IMR-90 (cell line): Measurements from ENCODE around the gene ZKSCAN5. TPM values are rescaled to one million over a fixed set of nuclear protein-coding genes. Genes with fewer than 3 reads are reported as not detected.

Source experiments
- ATAC-seq: fragments of 200-7000 bp; cut with Tn5 transposase; 2 replicates; pipeline ENCODE4 v1.9.1; 2020; ENCODE audit warnings: low read depth, mild to moderate bottlenecking, moderate library complexity
- BruUV-seq: library from RNA; stranded (reverse); fragments of 400-500 nt; replicated peaks from 2 replicates; lab custom pipeline; 2021; lab: Mats Ljungman, UMichigan
- CTCF ChIA-PET: fragments of 300-600 bp; formaldehyde crosslinking; extraction: SDS; loops from one replicate; lab custom pipeline; 2021; ENCODE audit warnings: antibody characterized with exemption; lab: Yijun Ruan, JAX
- POLR2A ChIA-PET: fragments of 300-600 bp; sonication (Branson Sonifier 250); formaldehyde crosslinking; loops from one replicate; lab custom pipeline; 2022; ENCODE audit warnings: antibody characterized with exemption; ENCODE audit not compliant: unreplicated experiment; lab: Charles Lee
- DNase-seq: peaks from one replicate; pipeline ENCODE4 v3.0.0; 2013
- H2AFZ ChIP-seq: replicated peaks from 2 replicates; pipeline ENCODE3; 2013; ENCODE audit warnings: low read length, mild to moderate bottlenecking; ENCODE audit not compliant: poor library complexity
- H2AK5ac ChIP-seq: 2 replicates; pipeline ENCODE4 v1.6.1; 2013; ENCODE audit warnings: low read depth, low read length, inconsistent platforms
- H2AK9ac ChIP-seq: replicated peaks from 2 replicates; pipeline ENCODE3; 2013; ENCODE audit warnings: mild to moderate bottlenecking, low read depth, low read length, moderate library complexity; ENCODE audit not compliant: poor library complexity
- H2BK120ac ChIP-seq: 2 replicates; pipeline ENCODE4 v1.6.1; 2013; ENCODE audit warnings: low read depth, low read length, inconsistent platforms
- H2BK15ac ChIP-seq: 3 replicates; pipeline ENCODE4 v1.6.1; 2013; ENCODE audit warnings: low read depth, low read length, inconsistent platforms
- H2BK20ac ChIP-seq: 2 replicates; pipeline ENCODE4 v1.6.1; 2013; ENCODE audit warnings: low read depth, mild to moderate bottlenecking, inconsistent platforms, low read length, moderate library complexity
- H2BK5ac ChIP-seq: 2 replicates; pipeline ENCODE4 v1.6.1; 2013; ENCODE audit warnings: mild to moderate bottlenecking, low read depth, low read length, inconsistent platforms; ENCODE audit not compliant: poor library complexity, severe bottlenecking
- H3K14ac ChIP-seq: replicated peaks from 2 replicates; pipeline ENCODE4 v1.6.1; 2013; ENCODE audit warnings: low read depth, low read length, inconsistent platforms
- H3K18ac ChIP-seq: 2 replicates; pipeline ENCODE4 v1.6.1; 2013; ENCODE audit warnings: low read depth, low read length, control low read depth
- H3K23ac ChIP-seq: 2 replicates; pipeline ENCODE4 v1.6.1; 2013; ENCODE audit warnings: low read depth, low read length, inconsistent platforms
- H3K27ac ChIP-seq: 2 replicates; pipeline ENCODE4 v1.5.1; 2013; ENCODE audit warnings: mild to moderate bottlenecking, control low read depth, low read length; ENCODE audit not compliant: insufficient read depth
- H3K27me3 ChIP-seq: 2 replicates; pipeline ENCODE4 v1.6.1; 2013; ENCODE audit warnings: low read length; ENCODE audit not compliant: control insufficient read depth, insufficient read depth
- H3K36me3 ChIP-seq: 2 replicates; pipeline ENCODE4 v1.6.1; 2013; ENCODE audit warnings: low read length, mixed read lengths; ENCODE audit not compliant: control insufficient read depth, insufficient read depth
- H3K4ac ChIP-seq: 2 replicates; pipeline ENCODE4 v1.6.1; 2013; ENCODE audit warnings: low read depth, low read length, inconsistent platforms
- H3K4me1 ChIP-seq: 2 replicates; pipeline ENCODE4 v1.6.1; 2013; ENCODE audit warnings: low read length, mixed read lengths; ENCODE audit not compliant: control insufficient read depth, insufficient read depth
- H3K4me2 ChIP-seq: 2 replicates; pipeline ENCODE4 v1.6.1; 2013; ENCODE audit warnings: low read depth, mild to moderate bottlenecking, control low read depth, low read length, moderate library complexity
- H3K4me3 ChIP-seq: 2 replicates; pipeline ENCODE4 v1.5.1; 2013; ENCODE audit warnings: low read depth, mild to moderate bottlenecking, control low read depth, low read length, moderate library complexity; ENCODE audit not compliant: insufficient read depth
- H3K56ac ChIP-seq: 2 replicates; pipeline ENCODE4 v1.6.1; 2013; ENCODE audit warnings: low read length, inconsistent platforms; ENCODE audit not compliant: insufficient read depth; ENCODE audit errors: extremely low read depth
- H3K79me1 ChIP-seq, 2 experiments: 2 replicates each; pipeline ENCODE4 v1.6.1; 2013; ENCODE audit warnings: low read length in 2 of 2, inconsistent platforms in 1 of 2, low read depth in 1 of 2
- H3K9ac ChIP-seq: 2 replicates; pipeline ENCODE4 v1.6.1; 2013; ENCODE audit warnings: low read depth, low read length, control low read depth
- H3K9me1 ChIP-seq: 2 replicates; pipeline ENCODE4 v1.6.1; 2013; ENCODE audit warnings: low read length, inconsistent platforms; ENCODE audit not compliant: insufficient read depth
- H3K9me3 ChIP-seq: 2 replicates; pipeline ENCODE4 v1.6.1; 2013; ENCODE audit warnings: low read length; ENCODE audit not compliant: control insufficient read depth, insufficient read depth
- H4K20me1 ChIP-seq: 2 replicates; pipeline ENCODE4 v1.6.1; 2013; ENCODE audit warnings: low read length, inconsistent platforms; ENCODE audit not compliant: insufficient read depth
- H4K5ac ChIP-seq: 2 replicates; pipeline ENCODE4 v1.6.1; 2013; ENCODE audit warnings: mild to moderate bottlenecking, low read depth, low read length, control low read depth
- H4K8ac ChIP-seq, 2 experiments: 2 replicates each; pipeline ENCODE4 v1.6.1; 2013; ENCODE audit warnings: low read depth in 2 of 2, low read length in 2 of 2, control low read depth in 1 of 2, inconsistent platforms in 1 of 2
- H4K91ac ChIP-seq: 2 replicates; pipeline ENCODE4 v1.6.1; 2013; ENCODE audit warnings: low read depth, low read length, inconsistent platforms; ENCODE audit not compliant: insufficient read depth
- BHLHE40 ChIP-seq: fragments of 150-350 bp; IDR thresholded peaks from 2 replicates; pipeline ENCODE4 v1.6.1; 2016; ENCODE audit warnings: mild to moderate bottlenecking, low read depth, low read length
- CEBPB ChIP-seq: IDR thresholded peaks from 2 replicates; pipeline ENCODE4 v1.6.1; 2012; ENCODE audit warnings: low read depth, low read length, improper control_type of control experiment
- CTCF ChIP-seq: conservative IDR thresholded peaks from 2 replicates; pipeline ENCODE4 v1.5.1; 2012; ENCODE audit warnings: mild to moderate bottlenecking, low read depth, low read length, improper control_type of control experiment
- FOS ChIP-seq: fragments of 150-350 bp; IDR thresholded peaks from 2 replicates; pipeline ENCODE4 v1.6.1; 2016; ENCODE audit warnings: low read depth, low read length
- MAFK ChIP-seq: IDR thresholded peaks from 2 replicates; pipeline ENCODE4 v1.6.1; 2012; ENCODE audit warnings: low read depth, low read length, improper control_type of control experiment
- MAZ ChIP-seq: IDR thresholded peaks from 2 replicates; pipeline ENCODE4 v1.6.1; 2012; ENCODE audit warnings: low read depth, mild to moderate bottlenecking, low read length, improper control_type of control experiment, moderate library complexity, borderline replicate concordance
- MXI1 ChIP-seq: IDR thresholded peaks from 2 replicates; pipeline ENCODE4 v1.6.1; 2012; ENCODE audit warnings: low read depth, mild to moderate bottlenecking, low read length, moderate library complexity, borderline replicate concordance
- NFE2L2 ChIP-seq: fragments of 150-350 bp; IDR thresholded peaks from 2 replicates; pipeline ENCODE4 v1.6.1; 2016; ENCODE audit warnings: low read depth, mild to moderate bottlenecking, low read length
- RAD21 ChIP-seq: IDR thresholded peaks from 2 replicates; pipeline ENCODE4 v1.6.1; 2012; ENCODE audit warnings: low read length, improper control_type of control experiment
- RCOR1 ChIP-seq: IDR thresholded peaks from 2 replicates; pipeline ENCODE4 v1.6.1; 2012; ENCODE audit warnings: mild to moderate bottlenecking, low read length, improper control_type of control experiment; ENCODE audit not compliant: insufficient replicate concordance
- RFX5 ChIP-seq: IDR thresholded peaks from 2 replicates; pipeline ENCODE4 v1.8.0; 2012; ENCODE audit warnings: low read depth, mild to moderate bottlenecking, low read length, moderate library complexity
- SMC3 ChIP-seq: fragments of 150-350 bp; IDR thresholded peaks from 2 replicates; pipeline ENCODE4 v1.6.1; 2016; ENCODE audit warnings: low read depth, mild to moderate bottlenecking, antibody characterized with exemption, low read length, moderate library complexity
- USF2 ChIP-seq: fragments of 150-350 bp; IDR thresholded peaks from 2 replicates; pipeline ENCODE4 v1.6.1; 2017; ENCODE audit warnings: mild to moderate bottlenecking, antibody characterized with exemption, low read length, low read depth
- WGBS, 2 experiments: methylation state at CpG; one replicate each; pipeline versions ENCODE4 v1.1.5 to v1.1.7; 2013; ENCODE audit warnings: missing lambda C conversion rate in 2 of 2; ENCODE audit not compliant: insufficient read length in 1 of 2; ENCODE audit errors: extremely low coverage in 2 of 2; 5-methylcytosine and 5-hydroxymethylcytosine counted together
- dilution Hi-C: fragments of 300-500 bp; cut with HindIII; formaldehyde crosslinking; loops from one replicate; pipeline ENCODE4 v1.14.3; 2018; ENCODE audit warnings: low sequenced_read_pairs; ENCODE audit not compliant: unreplicated experiment
- in situ Hi-C: fragments of 300-500 bp; cut with MboI; formaldehyde crosslinking; loops from 3 replicates; pipeline ENCODE4 v1.14.3; 2019; ENCODE audit warnings: low sequenced_read_pairs, inconsistent platforms, mixed read lengths
- intact Hi-C: fragments of 100-400 bp; cut with micrococcal nuclease; formaldehyde crosslinking; loops from 2 replicates; pipeline ENCODE4 v1.10.0; 2022
- polyA plus RNA-seq, 3 experiments: library from polyadenylated mRNA; depleted of rRNA; stranded (reverse); fragments of >200 nt; gene quantifications; 2 replicates each; pipeline ENCODE4 v1.2.3, GENCODE V29; 2012; ENCODE audit warnings: low replicate concordance in 1 of 3
- total RNA-seq: library from RNA; depleted of rRNA; stranded (reverse); fragments of >200 nt; gene quantifications from 2 replicates; pipeline ENCODE4 v1.2.3, GENCODE V29; 2012
- TF ChIP-seq, protein P1 (sequence below): fragments of 150-350 bp; IDR thresholded peaks from 2 replicates; pipeline ENCODE4 v1.6.1; 2016; ENCODE audit warnings: low read depth, mild to moderate bottlenecking, low read length, moderate library complexity, borderline replicate concordance

Gene ZKSCAN5
- total and polyA plus RNA-seq, 2 of the 4 experiments (the other 2 are of a cell fraction): 5.5 to 16.3 TPM

- no peaks in the 10 kb centered on the region for H3K27me3 ChIP-seq
- no peaks in the 10 kb centered on the region for H3K4me1 ChIP-seq
- TF ChIP-seq RCOR1 (no peak), CTCF (no peak), SMC3 (no peak), RAD21 (no peak), USF2 (no peak), MAFK (no peak), FOS (no peak), CEBPB (no peak), BHLHE40 (no peak), RFX5 (no peak), MAZ (no peak), NFE2L2 (no peak), MXI1 (no peak)
- TF ChIP-seq, protein P1, sequence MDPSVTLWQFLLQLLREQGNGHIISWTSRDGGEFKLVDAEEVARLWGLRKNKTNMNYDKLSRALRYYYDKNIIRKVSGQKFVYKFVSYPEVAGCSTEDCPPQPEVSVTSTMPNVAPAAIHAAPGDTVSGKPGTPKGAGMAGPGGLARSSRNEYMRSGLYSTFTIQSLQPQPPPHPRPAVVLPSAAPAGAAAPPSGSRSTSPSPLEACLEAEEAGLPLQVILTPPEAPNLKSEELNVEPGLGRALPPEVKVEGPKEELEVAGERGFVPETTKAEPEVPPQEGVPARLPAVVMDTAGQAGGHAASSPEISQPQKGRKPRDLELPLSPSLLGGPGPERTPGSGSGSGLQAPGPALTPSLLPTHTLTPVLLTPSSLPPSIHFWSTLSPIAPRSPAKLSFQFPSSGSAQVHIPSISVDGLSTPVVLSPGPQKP: no peak
- H2AK9ac ChIP-seq: no peak overlapping the region
- H3K9me3 ChIP-seq: peaks cover 51% of the 10 kb centered on the region
- in situ Hi-C loops: no loop called here
- no peak overlapping the region for H3K27ac ChIP-seq
- no peak overlapping the region for H2BK20ac ChIP-seq
- no peak overlapping the region for H3K18ac ChIP-seq
- H2BK15ac ChIP-seq: no peak overlapping the region
- no peak for DNase-seq
- H4K91ac ChIP-seq: no peak overlapping the region
- no peak overlapping the region for H3K4me2 ChIP-seq
- no peak overlapping the region for H4K8ac ChIP-seq
- no peak overlapping the region for H3K23ac ChIP-seq
- intact Hi-C loops: no loop called here
- peaks cover 11% of the 10 kb centered on the region; the same call in 1 of the 2 replicates for H3K36me3 ChIP-seq
- CTCF ChIA-PET: no interaction called here
- H3K56ac ChIP-seq: no peak overlapping the region
- ATAC-seq: no peak
- no peak overlapping the region for H3K9ac ChIP-seq
- POLR2A ChIA-PET: no interaction called here
- no peak overlapping the region for H2BK5ac ChIP-seq
- no peak overlapping the region for H4K5ac ChIP-seq
- H3K4me3 ChIP-seq: no peak overlapping the region
- no peak overlapping the region for H2AK5ac ChIP-seq
- dilution Hi-C loops: no loop called here
- H3K9me1 ChIP-seq: no peaks in the 10 kb centered on the region
- no peak overlapping the region for H2AFZ ChIP-seq
- WGBS, 2 experiments: 100% methylated on average over 4 of the region's 9 CpGs; no CpG with 5 or more reads in 1 of the 2 experiments
- no peaks in the 10 kb centered on the region for H4K20me1 ChIP-seq
- no peak overlapping the region for H2BK120ac ChIP-seq
- no peaks in the 10 kb centered on the region; a peak in 1 of 4 replicates for H3K79me1 ChIP-seq
- no peak overlapping the region for H3K4ac ChIP-seq
- BruUV-seq: no TSS peak
- H3K14ac ChIP-seq: no peak overlapping the region
Measured at GRCh38 chr7:99541212-99541611, 36.8 kb downstream of the ZKSCAN5 start.
